Middle frontal gyrus (tissue), 1 donor: Measurements from ENCODE around the gene PKNOX2.

Experiments used
- DNase-seq: peaks from one replicate; pipeline ENCODE4 v3.0.0-alpha.2; 2015; ENCODE audit warnings: low spot score; ENCODE audit errors: extremely low spot score

PKNOX2 gene

DNA sequence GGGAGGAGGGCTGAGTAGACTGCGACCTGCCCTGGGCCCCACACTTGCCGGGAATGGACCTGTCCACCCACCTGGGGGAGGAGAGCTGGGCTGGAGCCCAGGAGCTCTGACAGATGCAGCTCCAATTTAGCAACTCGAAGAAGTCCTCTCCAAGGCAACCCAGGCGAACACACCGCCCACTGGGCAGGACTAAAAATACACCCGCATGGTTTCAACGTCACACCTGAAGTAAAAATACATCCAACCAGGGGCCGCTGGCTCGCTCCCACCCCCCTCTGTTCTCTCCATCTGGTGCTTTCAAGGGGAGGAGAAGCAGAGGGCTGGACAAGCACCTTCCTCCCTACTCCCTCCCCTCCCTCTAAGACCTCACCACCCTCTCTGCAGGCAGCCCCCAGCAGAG lies 211.6 kb downstream of the PKNOX2 start:
- DNase-seq, result peak; percentile 62

DNA sequence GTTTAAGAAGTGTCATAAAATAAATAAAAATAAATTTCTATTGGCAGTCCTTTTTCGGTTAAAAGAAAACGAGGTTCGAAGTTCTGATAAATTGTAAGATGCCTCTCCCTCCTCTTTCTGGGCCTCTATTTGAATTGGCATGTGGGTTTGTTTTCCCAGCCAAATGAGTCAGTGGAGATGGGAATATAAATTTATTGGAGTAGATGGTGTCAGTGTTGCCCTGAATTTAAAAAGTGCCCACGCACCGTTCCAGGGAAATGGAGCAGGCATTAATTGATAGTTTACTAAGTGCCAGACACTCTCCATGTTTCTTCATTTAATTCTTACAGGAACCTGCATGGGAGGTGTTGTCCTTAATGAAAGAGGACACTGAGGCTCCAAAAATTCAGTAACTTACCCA lies 212.3 kb downstream of the PKNOX2 start:
- DNase-seq, result no peak

DNA sequence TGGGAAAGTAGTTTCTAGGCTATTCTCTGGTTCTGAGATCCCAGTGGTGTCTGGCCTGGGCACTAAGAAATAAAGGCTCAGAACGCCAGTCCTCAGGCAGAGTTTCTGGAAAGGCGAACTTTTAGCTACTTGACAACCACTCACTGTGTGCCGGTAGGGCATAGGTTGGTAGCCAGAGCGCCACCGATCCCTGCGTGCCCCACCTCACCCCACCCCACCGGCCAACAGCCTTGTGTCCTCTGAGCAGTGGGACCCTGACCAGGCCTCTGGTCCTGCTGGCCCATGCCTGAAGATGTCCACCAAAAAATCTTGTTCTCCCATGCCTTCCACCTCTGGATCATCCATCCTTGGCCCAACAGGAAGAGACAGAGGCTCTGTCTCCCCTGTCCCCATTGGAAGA lies 213.5 kb downstream of the PKNOX2 start:
- DNase-seq, result no peak

DNA sequence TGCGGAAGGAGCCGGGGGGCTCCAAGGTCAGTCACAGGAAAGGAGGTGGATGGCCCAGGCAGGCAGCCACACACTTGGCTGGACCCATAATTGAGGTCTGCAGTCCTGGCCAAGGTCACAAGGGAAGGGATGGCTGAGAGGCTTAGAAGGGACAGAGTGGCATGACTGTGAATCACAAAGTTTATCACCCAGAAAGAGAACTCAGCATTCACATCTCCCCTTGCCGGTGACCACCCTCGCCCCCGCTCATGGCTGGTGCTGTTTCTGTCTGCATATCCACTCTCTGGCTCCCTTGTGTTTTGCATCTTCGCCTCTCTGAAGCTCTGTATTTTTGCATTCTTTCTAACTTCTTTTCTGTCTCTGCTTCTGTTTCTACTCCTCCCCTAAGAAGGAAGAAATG lies 214.0 kb downstream of the PKNOX2 start:
- DNase-seq, result no peak

DNA sequence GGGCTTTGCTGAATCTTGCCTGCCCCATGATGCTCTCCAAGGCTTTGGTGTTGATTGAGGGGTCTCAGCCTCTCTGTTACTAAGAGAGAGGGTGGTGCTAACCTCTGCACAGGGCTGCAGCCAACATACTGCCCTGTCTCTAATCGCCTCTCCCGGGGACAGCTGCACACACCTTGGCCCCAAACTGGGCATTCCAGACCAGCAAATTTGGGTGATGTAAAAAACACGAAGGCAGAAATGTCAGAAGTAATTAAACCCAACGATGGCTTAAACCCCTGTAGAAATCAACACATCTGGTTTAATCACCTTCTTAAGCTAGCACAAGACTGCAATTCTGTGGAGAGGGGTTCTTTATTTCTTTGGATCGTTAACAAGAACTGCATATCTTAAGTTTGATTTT lies 215.0 kb downstream of the PKNOX2 start:
- no peak for DNase-seq

DNA sequence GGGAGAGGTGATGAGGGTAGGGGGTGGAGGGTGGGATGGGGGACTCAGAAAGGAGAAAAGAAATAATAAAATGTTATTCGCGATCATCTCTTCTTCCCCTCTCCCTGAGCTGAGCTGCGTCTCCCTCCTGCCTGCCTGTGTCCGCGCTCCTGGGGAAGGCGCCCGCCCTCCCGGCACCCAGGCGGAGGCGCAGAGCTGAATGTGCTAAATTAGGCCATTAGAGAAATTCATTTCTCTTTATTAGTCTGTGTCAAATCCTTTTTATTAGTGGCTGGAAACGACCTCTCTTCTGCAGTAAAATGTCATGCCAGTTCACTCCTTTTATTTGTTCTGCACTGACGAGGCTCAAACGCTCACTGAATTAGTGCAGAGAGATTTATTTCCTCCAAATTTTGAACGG lies 215.4 kb downstream of the PKNOX2 start:
- DNase-seq, result no peak

GRCh38 chr11:125380756-125381445 lies 216.3 kb downstream of the PKNOX2 start:
- no peak for DNase-seq

DNA sequence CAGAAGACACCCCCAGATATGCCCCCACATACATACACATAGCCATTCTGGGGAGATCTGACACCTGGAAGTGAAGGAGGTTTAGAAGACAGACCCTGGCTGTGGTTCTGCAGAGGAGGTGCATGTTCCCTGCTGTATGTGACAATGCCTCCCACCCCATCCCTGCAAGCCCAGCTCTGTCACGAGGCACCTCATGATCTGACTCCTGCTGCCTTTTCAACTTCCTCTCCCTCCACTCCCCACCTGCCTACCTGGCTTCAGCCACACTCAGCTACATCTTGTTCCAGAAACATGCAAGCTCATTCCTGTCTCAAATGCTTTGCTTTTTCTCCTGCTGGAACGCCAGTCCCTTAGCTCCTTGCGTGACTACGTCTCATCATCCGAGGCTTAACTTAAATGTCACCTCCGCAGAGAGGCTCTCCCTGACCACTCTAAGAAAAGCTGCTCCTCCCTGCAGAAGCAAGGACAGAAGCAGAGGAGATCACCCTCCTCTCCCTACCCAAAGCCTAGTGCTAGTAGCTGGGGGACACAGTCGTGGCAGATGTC lies 217.0 kb downstream of the PKNOX2 start:
- peak; percentile 50 for DNase-seq

- DNase-seq, result no peak
Observed at GRCh38 chr11:125382314-125382791, 217.8 kb downstream of the PKNOX2 start.

GRCh38 chr11:125382822-125383221 lies 218.3 kb downstream of the PKNOX2 start:
- no peak for DNase-seq

DNA sequence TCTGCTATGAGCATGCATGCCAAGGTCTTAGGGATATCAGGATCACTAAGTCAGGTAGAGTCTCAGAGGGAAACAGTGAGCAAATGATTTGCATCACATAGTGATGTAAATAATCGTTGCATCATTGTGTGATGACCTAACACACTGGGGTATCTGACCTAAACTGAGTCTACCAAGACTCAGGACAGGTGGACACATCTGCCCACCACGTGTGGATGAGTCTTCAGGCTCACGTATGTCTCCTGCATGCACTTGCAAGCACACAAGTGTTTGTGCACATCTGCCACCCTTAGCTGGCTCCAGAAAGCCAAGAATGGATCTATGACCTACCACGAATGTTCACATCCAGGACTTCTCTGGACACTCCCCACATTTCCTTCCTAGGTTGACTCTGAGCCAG lies 220.3 kb downstream of the PKNOX2 start:
- DNase-seq, result no peak

GRCh38 chr11:125387901-125388300 lies 223.3 kb downstream of the PKNOX2 start:
- no peak for DNase-seq

GRCh38 chr11:125388611-125389010 lies 224.1 kb downstream of the PKNOX2 start:
- no peak for DNase-seq

DNA sequence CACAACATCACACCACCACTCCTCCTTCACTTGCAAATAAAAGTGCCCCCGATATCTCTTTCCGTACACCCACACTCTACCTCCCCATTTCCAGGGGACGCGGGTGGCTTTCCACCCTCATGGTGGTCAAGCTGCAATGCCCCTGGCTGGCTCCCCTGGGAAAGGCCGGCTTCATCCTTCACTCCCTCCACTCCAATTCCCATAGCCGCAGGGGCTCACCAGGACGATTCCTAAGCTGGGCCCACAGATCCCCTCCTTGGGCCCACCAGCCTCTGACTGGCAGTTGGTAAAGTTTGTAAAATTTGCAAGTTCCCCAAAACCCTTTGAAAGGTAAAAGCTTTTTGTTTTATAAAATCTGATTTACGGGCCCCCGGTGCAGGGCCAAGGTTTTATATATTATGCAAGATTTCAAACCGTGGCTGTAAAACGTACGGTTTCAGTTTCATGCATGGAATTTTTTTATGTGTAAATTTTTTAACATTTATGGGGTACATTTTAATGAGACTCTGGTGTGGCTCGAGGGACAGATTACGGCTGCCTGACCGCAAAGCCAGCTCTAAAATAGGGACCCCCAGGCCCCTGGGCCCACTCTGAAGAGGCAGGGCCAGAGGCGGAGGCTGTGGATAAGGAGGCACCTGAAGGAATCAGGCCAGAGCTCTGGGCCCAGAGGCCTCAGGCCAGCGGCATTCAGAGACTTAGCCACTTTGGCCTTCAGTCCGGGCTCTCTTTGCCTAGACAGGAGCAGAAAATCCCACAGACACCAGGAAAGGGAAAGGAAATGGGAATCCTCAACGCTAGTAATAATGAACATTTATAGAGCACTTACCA lies 225.0 kb downstream of the PKNOX2 start:
- no peak for DNase-seq

- no peak for DNase-seq
Observed at GRCh38 chr11:125390946-125391345, 226.4 kb downstream of the PKNOX2 start.

DNA sequence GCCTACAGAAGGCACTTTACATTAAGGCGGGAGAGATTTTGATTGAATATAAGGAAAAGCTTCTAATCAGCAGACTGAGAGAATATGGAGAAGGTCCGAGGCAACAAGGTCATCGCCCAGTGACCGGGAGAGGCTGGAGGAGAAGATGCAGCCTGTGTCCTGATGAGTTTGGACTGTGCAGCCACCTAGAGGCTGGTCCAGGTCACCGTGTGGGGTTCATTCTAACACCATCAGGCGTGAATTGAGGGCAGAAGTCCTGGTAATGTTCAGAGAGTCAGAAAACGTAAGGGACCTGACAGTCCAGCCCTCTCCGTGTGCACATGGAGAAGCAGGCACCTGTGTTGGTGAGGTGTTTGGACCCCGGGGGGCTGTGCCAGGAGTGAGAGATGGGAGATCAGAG lies 228.8 kb downstream of the PKNOX2 start:
- DNase-seq, result no peak

- no peak for DNase-seq
Observed at GRCh38 chr11:125394296-125394695, 229.7 kb downstream of the PKNOX2 start.

DNA sequence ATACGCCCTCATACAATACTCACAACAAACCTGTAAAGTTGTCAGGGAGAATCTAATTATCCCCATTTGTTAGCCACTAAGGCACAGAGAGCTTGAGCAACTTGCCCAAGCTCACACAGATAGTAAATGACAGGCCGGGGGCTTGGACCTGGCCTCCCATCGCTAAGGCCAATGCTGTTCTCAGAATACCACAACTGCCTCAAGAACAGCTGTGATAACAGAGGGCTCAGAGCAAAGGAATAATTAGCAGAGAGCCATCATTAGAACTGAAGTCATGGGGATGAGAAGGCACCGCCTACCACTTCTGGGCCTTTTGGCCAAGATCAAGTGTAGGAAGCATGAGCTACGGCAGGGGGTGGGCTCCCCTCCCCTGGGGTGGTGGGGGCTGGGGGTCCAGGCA lies 232.9 kb downstream of the PKNOX2 start:
- DNase-seq, result no peak

DNA sequence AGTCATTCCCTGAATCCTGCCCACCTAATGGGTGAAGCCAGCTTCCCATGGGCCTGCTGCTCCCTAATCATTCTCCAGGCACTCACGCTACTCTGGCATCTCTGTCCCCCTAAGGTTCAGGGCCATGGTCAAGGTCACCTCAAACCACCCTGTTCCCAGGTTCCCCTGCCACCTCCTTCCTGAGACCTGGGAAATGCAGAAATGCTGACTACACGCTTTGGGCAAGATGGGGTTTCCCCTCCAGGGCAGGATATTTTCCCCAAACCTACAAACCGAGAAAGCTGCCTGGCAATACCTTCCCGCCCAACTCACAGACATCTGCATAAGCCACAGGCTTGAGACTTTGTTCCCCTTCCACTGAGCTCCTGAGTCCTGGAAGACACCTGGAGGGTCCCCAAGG lies 233.9 kb downstream of the PKNOX2 start:
- DNase-seq, result no peak

DNA sequence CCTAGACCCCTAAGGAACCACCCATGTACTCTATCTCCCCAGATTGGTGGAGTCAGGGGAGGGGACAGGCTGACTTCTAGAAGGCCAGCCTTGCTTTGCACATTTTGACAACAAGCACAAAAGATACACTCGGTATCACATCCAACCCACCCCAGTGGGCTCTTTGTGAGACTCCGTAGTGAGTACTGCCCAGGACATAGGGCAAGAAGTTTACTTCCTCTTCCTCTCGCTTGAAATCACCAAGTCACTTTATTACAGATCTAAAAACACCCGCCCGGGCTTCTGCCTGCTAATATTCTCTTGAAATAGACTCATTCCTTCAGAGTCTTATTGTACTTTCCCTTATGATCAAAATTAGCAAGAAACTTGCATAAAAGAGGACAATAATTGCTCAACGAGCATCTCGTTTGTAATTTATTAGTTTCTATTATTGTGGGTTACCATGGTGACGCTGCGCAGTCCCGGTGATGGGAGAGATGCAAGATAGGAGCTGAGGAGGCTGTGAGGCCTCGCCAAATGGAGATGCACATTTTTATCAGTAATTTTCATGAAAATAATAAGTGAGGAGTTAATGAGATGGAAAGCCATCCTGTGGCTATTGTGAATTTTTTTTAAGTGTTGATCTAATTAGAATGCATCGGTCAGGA lies 234.6 kb downstream of the PKNOX2 start:
- DNase-seq, result no peak

DNA sequence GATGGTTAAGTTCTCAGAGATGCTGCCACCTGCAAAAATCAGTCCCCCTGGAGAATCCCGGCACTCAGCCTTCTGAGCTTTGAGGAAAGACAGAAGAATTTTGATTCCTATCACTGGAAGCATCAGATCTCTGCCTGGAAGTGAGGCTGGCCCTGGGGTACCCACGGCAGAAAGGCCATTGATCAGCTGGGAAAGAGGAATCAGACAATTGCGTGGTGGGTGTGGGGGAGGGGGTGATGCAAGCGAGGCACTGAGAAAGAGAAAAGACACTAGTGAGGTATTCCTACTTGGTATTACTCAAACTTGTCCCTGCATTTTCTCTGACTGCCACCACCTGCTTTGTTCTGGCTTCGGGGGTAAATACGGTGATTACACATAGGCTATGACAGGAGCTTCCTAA lies 235.4 kb downstream of the PKNOX2 start:
- no peak for DNase-seq

DNA sequence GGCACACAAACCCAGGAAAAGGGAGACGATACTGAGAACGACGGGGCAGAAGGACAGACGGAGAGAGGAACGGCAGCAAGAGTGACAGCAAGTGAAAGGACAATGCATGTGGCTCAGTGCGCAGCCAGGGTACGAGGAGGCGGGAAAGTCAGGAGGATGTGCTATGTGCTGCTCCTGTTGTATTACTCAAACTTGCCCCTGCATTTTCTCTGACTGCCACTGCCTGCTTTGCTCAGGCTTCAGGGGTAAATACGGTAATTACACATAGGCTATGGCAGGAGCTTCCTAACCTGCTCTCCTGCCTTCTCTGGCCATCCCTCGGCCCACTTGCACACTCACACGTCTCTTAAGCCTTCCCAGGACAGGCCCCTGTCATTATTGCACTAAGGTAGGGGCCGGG lies 236.7 kb downstream of the PKNOX2 start:
- no peak for DNase-seq
